ENCODE data around the gene PFKM. TPM values are rescaled to one million over a fixed set of nuclear protein-coding genes. Genes with fewer than 3 reads are reported as not detected.

The PFKM gene
- 23.1 to 27.6 TPM (median 25.4 TPM) in 5 replicates for total RNA-seq (2022; extraction: Qiagen RNA extraction)

GRCh38 chr12:48119078-48119833, at the start of gene PFKM:
PFKM (plus strand) TSS chr12:48119364; CDS start chr12:48122775, 3,411 bp downstream.

GRCh38 chr12:48105867-48106680, 13.1 kb upstream of the PFKM start, which contains the start of gene SENP1:
SENP1 (minus strand) TSS chr12:48106079; CDS start chr12:48101472, 4,607 bp downstream.

GRCh38 chr12:48157018-48157888, 38.1 kb downstream of the PFKM start, which contains the start of gene ASB8:
ASB8 (minus strand) TSS chr12:48157515; CDS start chr12:48153496, 4,019 bp downstream.

GRCh38 chr12:48183091-48183875, 64.1 kb downstream of the PFKM start, which contains the start of gene CCDC184:
CCDC184 (plus strand) TSS chr12:48183644; CDS start chr12:48184123, 479 bp downstream.

Other genes starting within 250 kb of the PFKM start
- 2.9 to 3.7 TPM (median 3.5 TPM) in 5 replicates for gene VDR, start 214.4 kb upstream of the PFKM start, total RNA-seq (2022; extraction: Qiagen RNA extraction)
- 120 to 140 TPM (median 124 TPM) in 5 replicates for gene TMEM106C, start 155.8 kb upstream of the PFKM start, total RNA-seq (2022; extraction: Qiagen RNA extraction)
- gene COL2A1, start 114.9 kb upstream of the PFKM start, total RNA-seq (2022; extraction: Qiagen RNA extraction) = 0.05 to 0.24 TPM (median 0.11 TPM) in 5 replicates
- 10.0 to 15.3 TPM (median 10.7 TPM) in 5 replicates for gene SENP1, start 13.3 kb upstream of the PFKM start, total RNA-seq (2022; extraction: Qiagen RNA extraction)
- 12.4 to 22.8 TPM (median 13.2 TPM) in 5 replicates for gene ASB8, start 38.2 kb downstream of the PFKM start, total RNA-seq (2022; extraction: Qiagen RNA extraction)
- gene CCDC184, start 64.3 kb downstream of the PFKM start, total RNA-seq (2022; extraction: Qiagen RNA extraction) = 2.4 to 3.3 TPM (median 2.8 TPM) in 5 replicates
- gene OR10AD1, start 83.9 kb downstream of the PFKM start, total RNA-seq (2022; extraction: Qiagen RNA extraction) = not detected in 5 replicates
- gene ZNF641, start 231.6 kb downstream of the PFKM start, total RNA-seq (2022; extraction: Qiagen RNA extraction) = 4.6 to 5.4 TPM (median 4.8 TPM) in 5 replicates